Left lung (tissue), 10 donors: ENCODE measurements around the gene ASXL2. TPM values are rescaled to one million over a fixed set of nuclear protein-coding genes. Genes with fewer than 3 reads are reported as not detected.

Experiments
- ATAC-seq: fragments of 200-7000 bp; cut with Tn5 transposase; one replicate; pipeline ENCODE4 v1.9.1; 2020; ENCODE audit warnings: moderate library complexity
- DNase-seq, 4 donors: peaks; one replicate each; pipeline ENCODE4 v3.0.0-alpha.2; 2013 to 2020
- H3K27ac ChIP-seq, 2 donors: fragments of 200-600 bp; sonication (generic) in 1 of 2; one replicate each; pipeline versions ENCODE4 v1.5.0 to v1.8.0; 2020 to 2021
- H3K27me3 ChIP-seq, 2 donors: fragments of 200-600 bp; sonication (generic) in 1 of 2; one replicate each; pipeline versions ENCODE4 v1.5.0 to v1.8.0; 2020 to 2021
- H3K36me3 ChIP-seq, 2 donors: fragments of 200-600 bp; sonication (generic) in 1 of 2; one replicate each; pipeline versions ENCODE4 v1.5.0 to v1.8.0; 2020 to 2021
- H3K4me1 ChIP-seq, 2 donors: fragments of 200-600 bp; one replicate each; pipeline ENCODE4 v1.8.0; 2021
- H3K4me3 ChIP-seq, 2 donors: fragments of 200-600 bp; sonication (generic) in 1 of 2; one replicate each; pipeline versions ENCODE4 v1.5.0 to v1.8.0; 2020 to 2021; ENCODE audit warnings: mild to moderate bottlenecking in 1 of 2
- H3K9me3 ChIP-seq, 2 donors: fragments of 200-600 bp; sonication (generic) in 1 of 2; one replicate each; pipeline versions ENCODE4 v1.5.0 to v1.8.0; 2020 to 2021
- CTCF ChIP-seq, 2 donors: fragments of 200-600 bp; sonication (generic) in 1 of 2; IDR thresholded peaks; one replicate each; pipeline versions ENCODE4 v1.5.0 to v1.8.0; 2021; ENCODE audit warnings: antibody characterized with exemption in 2 of 2
- intact Hi-C, 2 donors: fragments of 100-400 bp; cut with DNase I; formaldehyde crosslinking; loops; one replicate each; pipeline versions ENCODE4 v1.11.2 to v1.14.2; 2022
- polyA plus RNA-seq, 6 donors: library from polyadenylated mRNA; unstranded; fragments of 120-200 nt; gene quantifications; one replicate each; pipeline ENCODE4 v1.2.1, GENCODE V29; 2013; ENCODE audit not compliant: insufficient read length in 6 of 6
- total RNA-seq, 2 donors: library from RNA; stranded (reverse); fragmentation: NEBNext Ultra II Directional; extraction: Animal tissue kit (Norgen Biotek cat#: 25700); gene quantifications; one replicate each; pipeline ENCODE4 v1.2.1, GENCODE V29; 2021
- donor health status: DM: no; HTN: yes; CAD: no.
- donor health status: DM: no; HTN: no; CAD: no.

The ASXL2 gene
- total and polyA plus RNA-seq, 8 donors = 17.7 to 33.4 (median 19.4) TPM

DNA sequence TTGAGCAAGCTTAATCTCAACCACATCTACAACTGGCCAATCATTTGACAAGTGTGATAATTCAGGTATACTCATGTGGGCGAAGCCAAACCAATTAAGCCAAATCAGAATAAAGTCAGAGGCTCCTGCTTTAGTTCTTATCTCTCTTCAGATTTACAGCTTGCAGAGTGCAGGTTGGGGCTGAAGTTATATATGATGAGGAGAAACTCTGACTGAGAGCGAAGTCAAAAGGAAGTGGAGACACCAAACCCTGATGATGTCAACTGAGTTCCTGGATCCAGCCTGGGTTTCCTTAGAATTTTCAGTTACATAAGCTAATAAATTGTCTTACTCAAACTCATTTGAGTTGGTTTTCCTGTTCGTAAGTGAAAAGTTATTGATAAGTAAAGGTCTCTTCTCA, 73.9 kb downstream of the ASXL2 start:
- no peak for TF ChIP-seq CTCF (IDR thresholded peaks at IDR 0.05)
- intact Hi-C loops = no loop called here
- Histone ChIP-seq H3K9me3 (no peaks in the 10 kb centered on the region), H3K36me3 (peaks cover 0 to 41% of the 10 kb centered on the region in 2 donors), H3K4me3 (no peak overlapping the region), H3K4me1 (no peaks in the 10 kb centered on the region), H3K27ac (no peak overlapping the region), H3K27me3 (no peaks in the 10 kb centered on the region)
- no peak for DNase-seq
- ATAC-seq = no peak

GRCh38 chr2:25799301-25799700, 79.0 kb downstream of the ASXL2 start:
- DNase-seq (no peak), ATAC-seq (no peak)
- H3K9me3 ChIP-seq = no peaks in the 10 kb centered on the region

DNA sequence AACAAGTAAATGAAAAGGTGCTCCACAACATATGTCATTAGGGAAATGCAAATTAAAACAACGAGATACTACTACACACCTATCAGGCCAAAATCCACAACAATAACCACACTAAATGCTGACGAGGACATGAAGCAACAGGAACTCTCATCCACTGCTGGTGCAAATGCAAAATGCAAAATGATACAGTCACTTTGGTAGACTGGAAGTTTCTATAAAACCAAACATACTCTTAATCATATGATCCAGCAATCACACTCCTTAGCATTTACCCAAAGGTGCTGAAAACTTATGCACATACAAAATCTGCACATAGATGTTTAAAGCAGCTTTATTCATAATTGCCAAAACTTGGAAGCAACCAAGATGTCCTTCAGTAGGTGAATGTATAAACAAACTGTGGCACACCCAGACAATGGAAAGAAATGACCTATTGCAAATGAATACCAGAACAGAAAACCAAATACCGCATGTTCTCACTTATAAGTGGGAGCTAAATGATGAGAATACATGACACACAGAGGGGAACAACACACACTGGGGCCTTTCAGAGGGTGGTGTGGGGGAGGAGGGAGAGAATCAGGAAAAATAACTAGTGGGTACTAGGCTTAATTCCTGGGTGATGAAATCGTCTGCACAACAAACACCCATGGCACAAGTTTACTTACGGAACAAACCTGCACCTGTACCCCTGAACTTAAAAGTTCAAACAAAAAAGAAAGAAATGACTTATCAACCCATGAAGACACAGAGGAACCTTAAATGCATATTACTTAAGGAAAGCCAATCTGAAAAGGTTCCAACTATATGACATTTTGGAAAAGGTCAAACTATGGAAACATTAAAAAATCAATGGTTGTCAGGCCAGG, 80.4 kb downstream of the ASXL2 start:
- Histone ChIP-seq H3K27ac (no peak overlapping the region), H3K4me3 (no peak overlapping the region), H3K36me3 (peaks cover 0 to 39% of the 10 kb centered on the region in 2 donors), H3K27me3 (no peaks in the 10 kb centered on the region), H3K9me3 (no peaks in the 10 kb centered on the region), H3K4me1 (peaks cover 2 to 3% of the 10 kb centered on the region in 2 donors)
- ATAC-seq = no peak
- intact Hi-C loops = no loop called here
- TF ChIP-seq CTCF (IDR thresholded peaks at IDR 0.05) = no peak
- no peak for DNase-seq

More at GRCh38 chr2:25799301-25799700, 79.0 kb downstream of the ASXL2 start:
- H3K4me3 ChIP-seq = no peak overlapping the region
- intact Hi-C loops = no loop called here
- H3K27me3 ChIP-seq = no peaks in the 10 kb centered on the region
- no peak for TF ChIP-seq CTCF (IDR thresholded peaks at IDR 0.05)
- H3K4me1 ChIP-seq = peaks cover 0 to 2% of the 10 kb centered on the region in 2 donors
- H3K27ac ChIP-seq = no peak overlapping the region
- peaks cover 0 to 53% of the 10 kb centered on the region in 2 donors for H3K36me3 ChIP-seq

GRCh38 chr2:25794544-25795276, 83.6 kb downstream of the ASXL2 start:
- Histone ChIP-seq H3K9me3 (no peaks in the 10 kb centered on the region), H3K4me3 (no peak overlapping the region), H3K36me3 (peaks cover 0 to 34% of the 10 kb centered on the region in 2 donors), H3K4me1 (peaks cover 2 to 3% of the 10 kb centered on the region in 2 donors), H3K27ac (no peak overlapping the region), H3K27me3 (no peaks in the 10 kb centered on the region)
- ATAC-seq (no peak), DNase-seq (no peak)
- intact Hi-C loops = no loop called here
- TF ChIP-seq CTCF (IDR thresholded peaks at IDR 0.05) = no peak
